HG03439 (cell line): ENCODE results near the gene ACYP2.
"Not testable (repeated sequence)": the region's sequence is repeated elsewhere in the genome, so short reads cannot be mapped to it uniquely, and the experiment has no call there.

Source experiments
- ATAC-seq: cut with Tn5 transposase; IDR thresholded peaks from one replicate; pipeline ENCODE4 v1.9.1; 2021; ENCODE audit warnings: mild to moderate bottlenecking, moderate library complexity; ENCODE audit not compliant: unreplicated experiment

Gene ACYP2

DNA sequence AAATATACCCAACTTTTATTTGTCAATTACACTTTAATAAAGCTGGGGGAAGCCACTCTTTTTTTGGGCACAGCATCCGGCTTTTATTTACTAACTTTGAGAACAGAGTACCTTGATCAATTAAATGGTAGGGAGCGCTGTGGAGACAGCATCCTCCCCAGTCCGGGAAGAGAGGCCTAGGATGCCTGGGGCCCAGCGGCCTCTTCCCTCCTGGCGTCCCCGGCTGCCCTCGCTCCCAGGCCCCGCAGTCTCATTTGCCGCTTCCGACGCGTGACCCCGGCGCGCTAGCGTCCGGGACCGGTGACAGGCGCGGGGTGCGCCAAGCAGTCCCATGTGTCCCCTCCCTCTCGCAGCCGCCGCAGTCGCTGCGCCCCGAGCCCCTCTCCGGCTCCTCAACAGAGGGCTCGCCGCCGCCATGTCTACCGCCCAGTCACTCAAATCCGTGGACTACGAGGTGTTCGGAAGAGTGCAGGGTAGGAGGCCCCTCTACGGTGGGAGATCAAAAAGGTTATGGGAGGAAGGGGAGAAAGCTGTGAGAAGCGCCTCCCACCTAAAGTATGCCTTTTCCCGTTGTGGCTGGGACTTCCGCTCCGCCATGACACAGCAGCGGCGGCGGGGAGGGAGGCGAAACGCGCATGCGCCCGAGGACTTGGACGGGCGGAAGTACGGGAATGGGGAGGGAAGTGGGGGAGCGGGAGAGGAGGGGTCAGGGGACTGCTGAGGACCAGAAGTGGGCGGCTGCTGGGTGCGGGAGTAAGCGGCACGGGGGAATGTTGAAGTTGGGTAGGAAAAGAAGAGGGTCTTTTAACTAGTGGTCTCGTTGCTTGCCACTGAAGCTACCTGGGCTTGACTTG, at the start of gene ACYP2:
ACYP2 (plus strand) TSS at position 332 of the 854 bp plus-strand sequence.
- ATAC-seq: peak; percentile 94

DNA sequence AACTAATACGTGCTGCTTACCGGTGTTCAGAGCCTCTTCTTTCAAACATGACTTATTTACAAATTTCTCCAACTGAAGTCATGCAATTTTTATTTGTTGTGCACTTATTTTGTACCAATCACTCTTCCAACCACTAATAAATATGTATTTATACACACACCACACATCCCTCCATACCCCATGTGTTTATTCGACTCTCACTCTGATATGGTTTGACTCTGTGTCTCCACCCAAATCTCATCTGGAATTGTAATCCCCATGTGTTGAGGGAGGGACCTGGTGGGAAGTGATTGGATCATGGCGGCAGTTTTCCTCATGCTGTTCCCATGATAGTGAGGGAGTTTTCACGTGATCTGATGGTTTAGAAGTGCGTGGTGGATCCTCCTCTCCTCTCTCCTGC, 49.5 kb upstream of the ACYP2 start:
- ATAC-seq: no peak

DNA sequence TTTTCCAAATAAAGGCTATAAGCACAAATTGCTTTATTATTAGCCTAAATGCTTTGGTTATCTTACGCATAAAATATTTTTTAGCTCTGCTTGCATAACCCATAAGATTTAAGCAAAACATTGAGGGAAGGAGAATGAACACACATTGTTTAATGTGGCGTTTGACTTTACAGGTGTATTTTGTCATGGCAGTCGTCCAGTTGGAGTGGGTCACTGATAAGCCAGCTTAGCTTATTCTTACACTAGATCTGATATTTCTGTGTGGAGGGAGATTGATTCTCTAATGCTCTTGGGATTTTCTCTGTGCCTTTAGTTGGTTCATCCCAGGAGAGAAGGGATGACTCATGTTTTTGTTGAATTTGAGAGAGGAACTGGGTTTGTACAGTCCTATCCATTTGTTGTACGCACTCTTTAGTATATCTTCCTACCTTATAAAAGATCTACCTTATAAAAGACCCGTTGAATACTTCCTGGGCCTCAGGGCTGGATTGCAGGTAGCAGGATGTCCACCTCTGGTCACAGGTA, 47.5 kb upstream of the ACYP2 start:
- no peak for ATAC-seq

DNA sequence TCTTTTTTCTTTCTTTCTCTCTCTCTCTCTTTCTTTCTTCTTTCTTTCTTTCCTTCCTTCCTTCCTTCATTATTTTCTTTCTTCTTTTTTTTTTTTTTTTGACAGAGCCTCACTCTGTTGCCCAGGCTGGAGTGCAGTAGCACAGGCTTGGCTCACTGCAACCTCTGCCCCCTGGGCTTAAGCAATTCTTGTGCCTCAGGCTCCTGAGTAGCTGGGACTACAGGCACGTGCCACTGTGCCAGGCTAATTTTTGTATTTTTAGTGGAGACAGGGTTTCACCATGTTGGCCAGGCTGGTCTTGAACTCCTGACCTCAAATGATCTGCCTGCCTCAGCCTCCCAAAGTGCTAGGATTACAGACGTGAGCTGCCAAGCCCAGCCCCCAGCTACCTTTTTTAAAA, 42.9 kb upstream of the ACYP2 start:
- not testable (repeated sequence) for ATAC-seq

DNA sequence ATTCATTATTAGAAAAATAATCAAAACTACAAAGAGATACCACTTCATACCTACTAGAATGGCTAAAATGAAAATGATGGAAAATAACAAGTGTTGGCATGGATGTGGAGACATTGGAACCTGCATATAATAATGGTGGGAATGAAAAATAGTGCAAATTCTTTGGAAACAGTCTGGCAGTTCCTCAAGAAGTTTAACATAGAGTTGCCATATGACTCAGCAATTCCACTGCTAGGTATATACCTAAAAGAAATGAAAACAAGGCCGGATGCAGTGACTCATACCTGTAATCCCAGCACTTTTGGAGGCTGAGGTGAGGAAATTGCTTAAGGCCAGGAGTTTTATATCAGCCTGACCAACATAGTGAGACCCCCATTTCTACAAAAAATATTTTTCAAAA, 41.6 kb upstream of the ACYP2 start:
- no peak for ATAC-seq

DNA sequence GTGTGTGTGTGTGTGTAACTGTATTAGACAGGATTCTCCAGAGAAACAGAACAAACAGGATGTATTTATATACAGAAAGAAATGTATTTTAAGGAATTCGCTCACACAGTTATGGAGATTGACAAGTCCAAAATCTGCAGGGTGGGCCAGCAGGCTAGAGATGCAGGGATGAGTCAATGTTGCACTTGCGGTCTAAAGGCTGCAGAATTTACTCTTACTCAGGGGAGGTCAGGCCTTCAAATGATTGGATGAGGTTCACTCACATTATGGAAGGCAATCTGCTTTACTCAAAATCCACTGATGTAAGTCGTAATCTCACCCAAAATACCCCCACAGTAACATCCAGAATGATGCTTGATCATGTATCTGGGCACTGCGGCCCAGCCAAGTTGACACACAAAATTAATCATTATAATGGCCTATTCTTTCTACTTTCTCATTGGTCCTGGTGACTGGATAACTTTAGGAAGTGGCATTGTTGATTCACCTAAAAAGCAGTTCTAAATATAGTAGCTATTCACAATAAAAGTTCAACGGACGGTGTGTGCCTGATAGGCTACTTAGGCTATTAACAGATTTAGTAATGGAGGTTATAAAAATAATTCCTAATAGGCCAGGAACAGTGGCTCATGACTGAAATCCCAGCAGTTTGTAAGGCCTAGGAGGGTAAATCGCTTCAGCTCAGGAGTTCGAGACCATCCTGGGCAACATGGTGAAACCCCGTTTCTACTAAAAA, 40.6 kb upstream of the ACYP2 start:
- no peak for ATAC-seq

DNA sequence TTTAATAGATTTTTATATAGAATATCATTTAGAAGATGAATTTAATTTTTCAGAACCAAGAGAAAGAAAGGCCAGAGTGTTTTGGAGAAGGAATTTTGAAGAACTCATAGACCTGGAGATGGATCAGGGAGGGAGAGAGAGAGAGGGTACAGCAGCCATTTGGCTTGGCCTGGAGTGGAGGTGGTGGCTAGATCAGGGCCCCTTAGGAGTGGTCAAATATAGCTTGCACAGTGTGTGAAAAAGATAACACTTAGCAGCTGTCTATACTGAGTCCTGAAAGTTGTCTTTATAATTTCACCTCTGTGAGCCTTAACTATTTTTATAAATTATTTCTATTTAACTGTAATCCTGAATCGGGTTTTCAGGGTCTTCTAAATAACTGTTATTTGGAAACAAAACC, 38.8 kb upstream of the ACYP2 start:
- ATAC-seq: no peak

DNA sequence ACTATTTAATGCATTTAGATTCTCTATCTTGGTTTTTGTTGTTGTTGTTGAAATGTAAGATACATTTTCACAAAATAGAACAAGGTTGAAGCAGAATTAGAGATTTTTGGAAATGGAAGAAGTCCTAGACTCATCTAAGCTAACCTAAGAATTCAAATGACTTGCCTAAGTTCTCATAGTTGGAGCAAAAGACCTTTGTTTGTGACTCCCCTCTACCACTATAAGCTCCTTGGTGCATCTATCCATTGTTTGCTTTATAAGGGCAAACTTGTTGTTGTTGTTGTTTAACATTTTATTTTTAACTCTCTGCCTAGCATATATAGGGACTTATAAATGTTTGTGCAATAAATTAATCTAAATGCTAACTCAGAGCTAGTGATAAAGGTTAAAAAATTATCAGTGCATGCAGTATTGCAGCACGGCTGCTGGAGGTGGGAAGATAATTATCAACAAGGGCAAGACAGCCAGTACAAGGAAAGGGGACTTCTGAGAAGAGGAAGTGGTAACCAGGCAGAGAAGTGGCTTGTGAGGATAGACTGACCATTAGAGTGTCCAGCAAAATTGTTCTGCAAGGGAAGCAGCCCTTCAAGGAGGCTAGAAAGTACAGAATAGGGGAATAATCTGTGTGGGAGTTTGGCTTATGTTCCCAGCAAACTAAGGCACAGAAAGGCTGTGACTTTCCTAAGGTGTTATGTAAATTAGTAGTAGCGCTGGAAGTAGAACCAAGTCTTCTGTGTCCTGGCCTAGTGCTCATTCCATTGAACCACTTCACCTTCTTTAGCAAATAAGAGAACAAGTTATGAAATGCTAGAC, 38.1 kb upstream of the ACYP2 start:
- ATAC-seq: no peak

DNA sequence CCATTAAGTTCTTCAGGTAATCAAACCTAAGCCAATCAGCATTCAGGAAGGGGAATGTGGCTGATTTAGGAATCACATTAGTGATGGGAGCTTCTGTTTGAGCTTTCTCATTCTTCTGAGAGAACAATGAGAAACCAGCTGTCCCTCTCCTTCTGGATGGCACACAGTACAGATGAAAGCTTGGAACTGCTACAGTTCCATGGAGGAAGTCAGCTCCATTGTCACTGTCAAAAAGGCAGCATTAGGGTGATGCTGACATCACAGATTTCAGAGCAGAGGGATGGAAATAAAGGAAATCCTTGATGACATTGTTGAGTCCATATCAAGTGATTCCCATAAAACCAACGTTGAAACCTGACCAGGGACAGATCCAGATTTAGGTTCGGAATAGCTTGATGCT, 36.1 kb upstream of the ACYP2 start:
- no peak for ATAC-seq

DNA sequence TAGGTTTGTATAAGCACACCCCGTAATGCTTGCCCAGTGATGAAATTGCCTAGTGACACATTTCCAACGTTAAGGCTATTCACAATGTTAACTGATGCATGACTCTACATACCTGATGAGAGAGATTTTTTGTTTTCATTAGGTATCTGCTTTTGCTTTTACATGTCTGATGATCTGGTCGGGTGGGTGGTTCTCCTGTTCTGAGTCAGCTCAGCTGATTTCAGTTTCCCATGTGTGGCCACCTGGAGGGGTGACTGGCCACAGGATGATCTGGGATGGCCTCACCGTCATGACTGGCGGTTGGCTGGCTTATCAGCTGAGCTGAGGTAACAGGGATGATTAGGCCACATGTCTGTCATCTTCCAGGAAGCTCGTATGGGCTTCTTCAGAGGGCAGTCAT, 33.8 kb upstream of the ACYP2 start:
- peak; percentile 98 for ATAC-seq

DNA sequence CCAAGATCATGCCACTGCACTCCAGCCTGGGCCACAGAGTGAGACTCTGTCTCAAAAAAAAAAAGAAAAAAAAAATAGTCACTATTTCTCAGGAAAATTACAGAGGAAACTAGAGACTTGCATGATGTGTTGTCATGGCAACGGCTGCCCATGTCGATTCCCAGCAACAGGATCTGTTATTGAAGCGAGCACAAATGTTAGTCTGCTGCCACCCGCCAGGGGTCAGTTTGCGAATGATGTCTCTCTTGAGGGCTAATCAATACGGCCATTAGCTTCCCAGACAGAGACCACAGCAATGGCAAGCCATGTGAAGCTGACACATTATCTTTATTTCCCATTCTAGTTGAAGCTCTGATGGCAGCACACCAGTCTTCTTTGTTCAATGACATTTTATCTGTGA, 32.4 kb upstream of the ACYP2 start:
- no peak for ATAC-seq

DNA sequence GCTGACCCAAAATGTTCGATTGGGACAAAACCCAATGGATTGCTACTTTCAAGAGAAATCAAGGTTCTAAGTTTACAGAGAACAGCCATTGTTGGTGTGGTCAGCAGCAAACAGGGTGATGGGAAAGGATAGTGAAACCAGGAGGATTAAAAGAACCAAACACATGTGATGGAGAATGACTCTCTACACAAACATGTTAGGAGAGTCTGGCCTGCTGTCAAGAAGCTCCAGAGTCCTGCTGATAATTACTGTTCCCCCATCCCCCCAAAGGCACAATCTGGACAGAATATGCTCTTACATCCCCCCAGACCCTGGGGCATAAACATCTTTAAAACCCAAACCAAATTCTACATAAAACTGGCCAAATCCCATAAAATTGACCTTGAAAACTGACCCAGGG, 32.0 kb upstream of the ACYP2 start:
- ATAC-seq: no peak

DNA sequence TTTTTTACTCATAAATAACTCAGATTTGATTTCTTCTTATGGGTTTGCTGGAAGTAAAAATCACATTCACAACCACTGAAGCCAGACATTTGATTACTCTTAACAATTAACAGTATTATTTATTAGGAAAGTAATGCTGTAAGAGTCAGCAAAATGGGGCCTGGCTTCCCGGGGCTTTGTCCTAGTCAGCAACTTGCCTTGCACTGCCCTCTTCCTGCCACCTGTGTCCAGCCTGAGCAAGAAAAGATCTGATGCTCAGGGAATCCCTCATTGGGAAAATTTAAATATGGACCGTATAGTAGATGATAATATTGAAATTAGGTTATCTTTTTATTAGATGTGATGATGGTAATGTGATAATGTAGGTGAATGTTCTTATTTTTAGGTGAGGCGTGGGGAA, 30.8 kb upstream of the ACYP2 start:
- no peak for ATAC-seq

DNA sequence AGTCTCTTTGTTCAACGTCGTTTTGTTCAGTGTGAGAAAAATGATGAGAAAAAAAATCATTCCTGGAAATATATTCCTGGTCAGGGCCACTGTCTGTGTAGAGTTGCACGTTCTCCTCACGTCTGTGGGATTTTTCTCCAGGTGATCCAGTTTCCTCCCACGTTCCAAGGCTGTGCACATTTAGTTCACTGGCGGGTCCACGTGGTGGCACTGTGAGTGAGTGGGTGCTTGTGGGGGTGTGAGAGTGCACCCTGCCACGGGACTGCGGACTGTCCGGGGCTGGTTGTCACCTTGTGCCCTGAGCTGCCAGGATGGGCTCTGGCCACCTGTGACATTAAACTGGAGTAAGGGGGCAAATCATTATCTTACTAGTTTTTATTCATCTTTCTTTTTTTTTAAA, 30.3 kb upstream of the ACYP2 start:
- no peak for ATAC-seq

DNA sequence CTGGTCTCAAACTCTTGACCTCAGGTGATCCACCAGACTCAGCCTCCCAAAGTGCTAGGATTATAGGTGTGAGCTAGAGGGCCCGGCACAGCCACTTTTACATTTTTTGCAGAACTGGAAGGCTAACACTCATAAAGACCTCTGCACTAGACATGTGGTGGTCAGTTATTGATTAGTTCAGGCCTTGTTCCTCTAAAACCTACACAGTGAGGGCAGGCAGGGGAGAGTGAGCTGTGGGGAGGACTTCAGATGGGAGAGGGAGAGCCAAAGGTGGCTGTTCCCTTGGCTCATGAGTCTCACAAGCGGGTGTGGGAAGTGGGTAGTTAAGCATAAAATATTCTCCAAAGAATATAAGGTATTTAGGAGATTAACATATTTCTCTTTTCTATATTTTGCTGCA, 29.3 kb upstream of the ACYP2 start:
- ATAC-seq: no peak

DNA sequence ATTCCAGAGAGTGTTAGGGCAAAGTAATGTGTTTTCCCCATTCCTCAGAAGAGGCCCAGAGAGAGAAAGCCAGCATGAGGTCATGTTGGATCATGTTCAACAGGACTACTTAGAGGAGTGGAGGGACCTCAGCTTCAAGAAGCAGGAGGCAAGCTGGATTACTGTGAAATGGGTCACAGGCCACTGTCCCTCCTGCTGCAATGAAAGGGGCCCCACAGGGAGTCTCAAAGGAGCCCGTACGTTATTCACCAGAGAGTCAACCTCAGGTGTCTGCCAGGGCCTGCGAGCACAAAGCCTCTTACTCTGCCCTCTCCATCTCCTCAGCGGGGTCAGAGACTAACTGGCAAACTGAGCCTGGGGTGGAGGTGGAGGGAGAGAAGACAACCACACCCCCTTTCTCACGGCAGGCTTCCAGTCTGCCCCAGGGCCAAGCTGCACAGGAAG, 27.2 kb upstream of the ACYP2 start:
- no peak for ATAC-seq

DNA sequence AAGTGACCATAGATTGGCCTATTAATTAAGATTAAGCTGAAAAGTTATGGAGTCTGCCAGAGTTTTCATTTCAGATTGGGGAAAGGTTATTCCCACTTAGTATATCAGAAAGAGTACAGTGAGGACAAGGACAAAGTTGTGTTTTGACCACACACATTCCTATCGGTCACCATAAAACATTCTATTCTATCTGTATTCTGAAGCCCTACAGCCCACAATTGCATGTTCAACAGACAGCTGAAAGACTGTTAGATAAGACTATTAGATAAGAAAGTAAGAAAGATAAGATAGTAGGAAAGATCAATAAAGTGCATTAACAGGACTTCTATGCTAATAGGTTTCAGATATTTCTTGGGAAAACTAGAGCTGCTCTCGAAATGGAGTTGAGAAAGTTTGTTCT, 26.7 kb upstream of the ACYP2 start:
- no peak for ATAC-seq

DNA sequence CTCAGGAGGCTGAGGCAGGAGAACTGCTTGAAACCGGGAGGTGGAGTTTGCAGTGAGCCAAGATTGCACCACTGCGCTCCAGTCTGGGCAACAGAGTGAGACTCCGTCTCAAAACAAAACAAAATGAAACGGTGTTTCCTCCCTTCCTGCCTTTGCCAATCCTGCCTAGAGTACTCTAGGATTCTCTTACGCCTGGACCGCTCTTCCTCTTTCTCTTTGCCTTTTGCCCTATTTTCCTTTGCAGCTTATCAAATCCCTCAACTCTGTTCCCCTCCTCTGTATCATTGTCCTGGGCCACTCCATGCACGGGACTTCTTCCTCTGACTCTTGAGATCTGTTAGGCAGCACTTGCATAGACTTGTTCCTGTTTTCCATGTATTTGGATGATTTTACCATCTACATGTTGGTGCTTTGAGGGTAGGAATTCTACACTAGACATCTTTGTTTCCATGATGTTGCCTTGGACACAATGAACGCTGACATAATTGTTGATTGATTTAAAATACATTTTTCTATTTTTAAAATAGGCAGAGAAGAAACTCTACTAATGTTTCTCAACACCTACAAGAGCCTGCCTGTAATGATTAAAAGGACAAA, 24.8 kb upstream of the ACYP2 start:
- ATAC-seq: no peak

DNA sequence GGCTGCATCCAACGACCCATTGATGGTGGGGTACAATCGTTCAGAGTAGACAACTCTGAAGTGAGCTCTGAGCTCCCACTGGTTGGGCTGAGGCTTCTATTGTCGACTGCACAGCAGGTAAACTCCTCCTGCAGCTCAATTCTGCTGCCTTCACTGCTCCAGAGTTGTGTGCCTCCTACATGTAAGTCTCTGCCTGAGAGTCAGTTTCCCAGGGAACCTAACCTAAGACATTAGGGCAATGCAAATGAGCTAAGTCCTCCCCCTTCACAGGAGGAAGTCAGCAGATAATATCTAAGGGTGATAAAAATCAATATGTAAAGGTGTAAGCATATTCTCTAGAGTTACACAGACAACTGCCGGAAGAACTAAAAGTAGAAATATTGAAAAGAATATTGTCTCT, 22.5 kb upstream of the ACYP2 start:
- peak; percentile 49 for ATAC-seq

DNA sequence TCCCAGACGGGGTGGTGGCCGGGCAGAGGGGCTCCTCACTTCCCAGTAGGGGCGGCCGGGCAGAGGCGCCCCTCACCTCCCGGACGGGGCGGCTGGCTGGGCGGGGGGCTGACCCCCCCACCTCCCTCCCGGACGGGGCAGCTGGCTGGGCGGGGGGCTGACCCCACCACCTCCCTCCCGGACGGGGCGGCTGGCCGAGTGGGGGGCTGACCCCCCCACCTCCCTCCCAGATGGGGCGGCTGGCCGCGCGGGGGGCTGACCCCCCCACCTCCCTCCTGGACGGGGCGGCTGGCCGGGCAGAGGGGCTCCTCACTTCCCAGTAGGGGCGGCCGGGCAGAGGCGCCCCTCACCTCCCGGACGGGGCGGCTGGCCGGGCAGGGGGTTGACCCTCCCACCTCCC, 20.0 kb upstream of the ACYP2 start:
- not testable (repeated sequence) for ATAC-seq

DNA sequence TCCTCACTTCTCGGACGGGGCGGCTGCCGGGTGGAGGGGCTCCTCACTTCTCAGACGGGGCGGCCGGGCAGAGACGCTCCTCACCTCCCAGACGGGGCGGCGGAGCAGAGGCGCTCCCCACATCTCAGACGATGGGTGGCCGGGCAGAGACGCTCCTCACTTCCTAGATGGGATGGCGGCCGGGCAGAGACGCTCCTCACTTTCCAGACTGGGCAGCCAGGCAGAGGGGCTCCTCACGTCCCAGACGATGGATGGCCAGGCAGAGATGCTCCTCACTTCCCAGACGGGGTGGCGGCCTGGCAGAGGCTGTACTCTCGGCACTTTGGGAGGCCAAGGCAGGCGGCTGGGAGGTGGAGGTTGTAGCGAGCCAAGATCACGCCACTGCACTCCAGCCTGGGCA, 19.3 kb upstream of the ACYP2 start:
- not testable (repeated sequence) for ATAC-seq
